Activated effector memory CD4-positive, alpha-beta T cell treated with anti-CD3 and anti-CD28 coated beads, Interleukin-2, amount 50 U/mL, for 16 hours (primary cell): ENCODE results near the gene GRM8.

ENCODE experiments used
- DNase-seq: peaks from one replicate; pipeline ENCODE4 v3.0.0-alpha.2; 2020

GRM8 gene

GRCh38 chr7:127252778-127253280 is at the start of gene GRM8:
TSS of gene GRM8 (minus strand) at chr7:127252941.
- DNase-seq: peak; percentile 70

- no peak for DNase-seq
These were observed 38.1 kb upstream of the GRM8 start for GRCh38 chr7:127290801-127291361.

- DNase-seq: no peak
These were observed 37.4 kb upstream of the GRM8 start for GRCh38 chr7:127290116-127290655.

GRCh38 chr7:127287133-127287532 is 34.4 kb upstream of the GRM8 start:
- no peak for DNase-seq

GRCh38 chr7:127270093-127270492 is 17.4 kb upstream of the GRM8 start:
- DNase-seq: no peak

- DNase-seq: no peak
These were observed 13.3 kb upstream of the GRM8 start for GRCh38 chr7:127266047-127266446.

GRCh38 chr7:127264219-127264618 is 11.5 kb upstream of the GRM8 start:
- DNase-seq: no peak

- DNase-seq: no peak
These were observed 5.4 kb upstream of the GRM8 start for GRCh38 chr7:127258111-127258510.

GRCh38 chr7:127257086-127257485 is 4.3 kb upstream of the GRM8 start:
- no peak for DNase-seq

GRCh38 chr7:127256041-127256725 is 3.4 kb upstream of the GRM8 start:
- no peak for DNase-seq

GRCh38 chr7:127254163-127254684 is 1.5 kb upstream of the GRM8 start:
- DNase-seq: no peak

- peak; percentile 85 for DNase-seq
These were observed 781 bp upstream of the GRM8 start for GRCh38 chr7:127253281-127254162.

GRCh38 chr7:127252377-127252713 is 396 bp downstream of the GRM8 start:
- no peak for DNase-seq

- peak; percentile 64 for DNase-seq
These were observed 1.0 kb downstream of the GRM8 start for GRCh38 chr7:127251465-127252376.

- DNase-seq: no peak
These were observed 1.7 kb downstream of the GRM8 start for GRCh38 chr7:127251036-127251464.

- no peak for DNase-seq
These were observed 2.3 kb downstream of the GRM8 start for GRCh38 chr7:127250312-127251035.

- no peak for DNase-seq
These were observed 7.1 kb downstream of the GRM8 start for GRCh38 chr7:127245607-127246006.

GRCh38 chr7:127245002-127245401 is 7.7 kb downstream of the GRM8 start:
- DNase-seq: no peak

GRCh38 chr7:127239814-127240213 is 12.9 kb downstream of the GRM8 start:
- DNase-seq: no peak

- no peak for DNase-seq
These were observed 19.1 kb downstream of the GRM8 start for GRCh38 chr7:127233630-127234029.

GRCh38 chr7:127231415-127231814 is 21.3 kb downstream of the GRM8 start:
- DNase-seq: no peak
